GM06990 (cell line): ENCODE results near the gene APOL2.
"Not testable (repeated sequence)": the region's sequence is repeated elsewhere in the genome, so short reads cannot be mapped to it uniquely, and the experiment has no call there.

Experiments used
- DNase-seq: peaks from one replicate; pipeline ENCODE4 v3.0.0-alpha.2; 2011; ENCODE audit not compliant: insufficient read length; ENCODE audit errors: extremely low read depth
- H3K27me3 ChIP-seq: replicated peaks from 2 replicates; pipeline ENCODE4 v1.6.0; 2011; ENCODE audit warnings: low read length; ENCODE audit not compliant: control insufficient read depth, insufficient read depth
- H3K36me3 ChIP-seq: 2 replicates; pipeline ENCODE4 v1.5.1; 2011; ENCODE audit warnings: low read length; ENCODE audit not compliant: control insufficient read depth, insufficient read depth
- H3K4me3 ChIP-seq: replicated peaks from 2 replicates; pipeline ENCODE4 v1.5.1; 2011; ENCODE audit warnings: low read depth, mild to moderate bottlenecking, control low read depth, low read length
- TF ChIP-seq, protein P1 (sequence below): IDR thresholded peaks from 2 replicates; pipeline ENCODE4 v1.5.1; 2011; ENCODE audit warnings: low read length, control low read depth, mild to moderate bottlenecking, inconsistent platforms; ENCODE audit not compliant: insufficient read depth, poor library complexity, severe bottlenecking

The APOL2 gene

DNA sequence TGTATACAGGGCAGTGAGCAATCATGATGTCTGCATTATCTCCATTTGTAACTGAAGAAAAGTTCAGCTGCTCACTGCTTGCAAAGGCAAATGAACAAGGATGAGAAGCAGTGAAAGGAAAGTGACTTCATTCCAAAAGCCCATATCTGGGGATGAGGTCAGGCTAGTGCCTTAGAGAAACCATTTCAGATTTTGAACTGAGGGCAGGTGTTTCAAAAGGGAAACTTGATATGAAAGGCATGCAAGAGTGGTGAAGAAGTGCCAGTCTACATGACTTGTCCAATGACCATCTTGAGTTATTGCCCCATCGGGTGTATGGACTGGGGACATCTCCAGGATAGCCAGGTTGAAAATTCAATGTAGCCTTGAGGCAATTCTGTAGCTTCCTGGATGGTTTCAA lies 30.4 kb downstream of the APOL2 start:
- no peaks in the 10 kb centered on the region for H3K27me3 ChIP-seq
- no peaks in the 10 kb centered on the region for H3K36me3 ChIP-seq
- no peak overlapping the region for H3K4me3 ChIP-seq
- TF ChIP-seq, protein P1, sequence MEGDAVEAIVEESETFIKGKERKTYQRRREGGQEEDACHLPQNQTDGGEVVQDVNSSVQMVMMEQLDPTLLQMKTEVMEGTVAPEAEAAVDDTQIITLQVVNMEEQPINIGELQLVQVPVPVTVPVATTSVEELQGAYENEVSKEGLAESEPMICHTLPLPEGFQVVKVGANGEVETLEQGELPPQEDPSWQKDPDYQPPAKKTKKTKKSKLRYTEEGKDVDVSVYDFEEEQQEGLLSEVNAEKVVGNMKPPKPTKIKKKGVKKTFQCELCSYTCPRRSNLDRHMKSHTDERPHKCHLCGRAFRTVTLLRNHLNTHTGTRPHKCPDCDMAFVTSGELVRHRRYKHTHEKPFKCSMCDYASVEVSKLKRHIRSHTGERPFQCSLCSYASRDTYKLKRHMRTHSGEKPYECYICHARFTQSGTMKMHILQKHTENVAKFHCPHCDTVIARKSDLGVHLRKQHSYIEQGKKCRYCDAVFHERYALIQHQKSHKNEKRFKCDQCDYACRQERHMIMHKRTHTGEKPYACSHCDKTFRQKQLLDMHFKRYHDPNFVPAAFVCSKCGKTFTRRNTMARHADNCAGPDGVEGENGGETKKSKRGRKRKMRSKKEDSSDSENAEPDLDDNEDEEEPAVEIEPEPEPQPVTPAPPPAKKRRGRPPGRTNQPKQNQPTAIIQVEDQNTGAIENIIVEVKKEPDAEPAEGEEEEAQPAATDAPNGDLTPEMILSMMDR = no peak
- no peak for DNase-seq

DNA sequence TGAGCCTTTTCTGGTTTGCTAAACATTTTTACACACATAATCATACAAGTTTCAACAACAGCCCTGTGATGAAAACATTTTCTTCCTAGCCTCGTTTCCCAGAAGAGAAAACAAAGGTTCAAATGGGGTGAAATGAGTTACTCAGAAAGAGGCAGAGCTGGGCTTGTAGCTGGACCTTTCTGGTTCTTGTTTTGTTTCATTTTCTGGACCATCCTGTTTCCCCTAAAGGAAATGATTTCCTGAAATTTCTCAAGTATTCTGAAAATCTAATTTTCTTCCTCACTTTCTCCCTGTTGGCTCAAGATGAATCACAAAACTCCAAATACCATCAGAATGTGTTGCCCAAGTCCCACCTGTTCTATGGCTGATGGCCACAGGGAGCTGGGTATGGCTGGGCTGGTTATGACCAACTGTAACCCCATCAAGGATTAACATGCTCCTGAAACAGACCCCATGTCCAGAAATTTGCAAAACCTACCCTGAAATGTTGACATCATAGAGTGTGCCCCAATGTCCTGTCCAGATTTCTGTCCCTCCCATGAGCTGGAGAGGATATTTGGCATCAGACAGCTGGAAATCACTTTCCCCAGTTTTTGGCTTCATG lies 31.1 kb downstream of the APOL2 start:
- no peak for DNase-seq
- Histone ChIP-seq H3K36me3 (no peaks in the 10 kb centered on the region), H3K4me3 (no peak overlapping the region), H3K27me3 (no peaks in the 10 kb centered on the region)
- TF ChIP-seq, protein P1 = no peak

DNA sequence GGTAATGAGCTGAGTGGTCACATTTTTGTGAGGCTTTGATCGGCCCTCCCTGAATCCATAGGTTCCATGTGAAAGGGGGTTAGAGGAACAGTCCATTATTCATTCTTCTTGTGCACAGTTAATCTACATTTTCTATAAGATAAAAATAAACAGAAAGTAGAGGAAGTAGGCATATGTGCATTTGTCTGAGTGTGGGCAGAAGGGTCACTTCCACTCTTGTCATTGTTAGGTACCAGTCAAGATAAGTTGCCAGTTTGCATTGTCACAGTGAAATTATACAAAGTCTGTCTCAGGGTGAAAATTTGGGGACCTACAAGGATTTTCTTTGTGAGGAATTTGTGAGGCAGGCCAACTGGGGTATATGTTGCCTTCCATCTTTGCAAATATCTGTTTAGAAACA lies 33.1 kb downstream of the APOL2 start:
- no peak for DNase-seq
- no peaks in the 10 kb centered on the region for H3K27me3 ChIP-seq
- no peak overlapping the region for H3K4me3 ChIP-seq
- TF ChIP-seq, protein P1 = no peak
- no peaks in the 10 kb centered on the region for H3K36me3 ChIP-seq

DNA sequence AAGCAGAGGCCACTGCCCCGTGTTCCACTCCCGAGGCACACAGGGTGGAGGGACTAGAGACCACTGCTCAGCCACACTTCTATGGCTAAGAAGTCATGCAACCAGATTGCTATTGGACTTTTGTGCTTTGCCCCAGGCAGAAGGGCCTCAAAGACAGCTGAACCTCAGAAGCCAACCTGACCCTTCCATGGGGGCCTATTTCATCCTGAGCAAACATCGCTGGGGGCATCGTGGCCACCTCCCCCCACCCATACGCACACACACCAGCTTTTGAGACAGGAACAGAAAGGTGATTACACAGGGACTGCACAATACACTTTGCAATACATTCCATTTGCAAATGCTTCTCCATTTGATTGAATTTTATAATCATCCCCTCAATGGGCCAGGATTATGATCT lies 33.8 kb downstream of the APOL2 start:
- H3K36me3 ChIP-seq, H3K27me3 ChIP-seq, H3K4me3 ChIP-seq, DNase-seq: not testable (repeated sequence)

DNA sequence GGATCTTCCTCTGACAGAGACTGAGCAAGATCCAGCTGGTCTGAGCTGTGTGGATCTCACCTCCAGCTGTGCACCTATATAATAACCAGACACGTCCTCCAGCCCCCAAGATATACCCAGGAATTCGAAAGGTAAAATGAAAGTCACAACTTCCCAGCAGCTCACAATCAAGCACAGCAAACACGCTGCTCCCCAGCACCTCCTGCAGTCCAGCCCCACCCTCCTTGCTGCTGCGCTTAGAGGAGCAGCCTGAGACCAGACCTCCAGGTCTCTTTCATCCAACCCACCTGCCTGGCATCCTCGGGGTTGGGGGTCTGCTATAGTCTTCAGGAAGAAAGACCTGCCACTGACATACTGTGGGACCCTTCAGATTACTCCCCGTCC lies 34.7 kb downstream of the APOL2 start:
- H3K36me3 ChIP-seq = no peaks in the 10 kb centered on the region
- no peak for DNase-seq
- no peaks in the 10 kb centered on the region for H3K27me3 ChIP-seq
- TF ChIP-seq, protein P1 = no peak
- H3K4me3 ChIP-seq = no peak overlapping the region

DNA sequence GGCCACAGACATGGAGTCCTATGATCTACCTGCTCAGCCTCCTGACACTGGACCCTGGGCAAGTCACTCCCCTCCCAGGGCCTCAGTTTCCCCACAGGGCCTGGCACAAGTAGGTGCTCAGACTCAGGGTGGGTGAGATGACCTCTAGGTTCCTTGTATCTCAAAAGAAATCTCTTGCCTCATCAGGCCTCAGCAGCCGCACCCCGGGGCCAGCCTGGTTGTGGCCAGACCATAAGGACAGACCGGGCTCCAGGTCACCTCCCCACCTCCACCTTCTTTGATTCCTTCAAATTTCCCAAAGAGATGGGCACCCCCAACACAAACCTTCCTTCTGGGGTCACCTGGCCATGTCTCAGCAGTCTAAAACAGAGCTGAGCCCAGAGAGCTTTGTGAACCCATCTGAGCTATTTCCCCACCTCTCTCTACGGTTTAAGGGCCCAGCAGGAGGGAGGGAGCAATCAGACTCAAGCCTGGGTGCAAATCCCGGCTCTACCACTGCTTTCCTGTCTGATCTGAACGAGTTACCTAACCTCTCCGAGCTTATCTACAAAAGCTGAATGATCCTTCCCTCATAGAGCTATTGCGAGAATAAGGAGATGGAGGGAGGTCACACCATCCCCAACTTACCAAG lies 35.2 kb downstream of the APOL2 start:
- DNase-seq = no peak
- Histone ChIP-seq H3K4me3 (no peak overlapping the region), H3K36me3 (no peaks in the 10 kb centered on the region), H3K27me3 (no peaks in the 10 kb centered on the region)
- TF ChIP-seq, protein P1 = no peak

DNA sequence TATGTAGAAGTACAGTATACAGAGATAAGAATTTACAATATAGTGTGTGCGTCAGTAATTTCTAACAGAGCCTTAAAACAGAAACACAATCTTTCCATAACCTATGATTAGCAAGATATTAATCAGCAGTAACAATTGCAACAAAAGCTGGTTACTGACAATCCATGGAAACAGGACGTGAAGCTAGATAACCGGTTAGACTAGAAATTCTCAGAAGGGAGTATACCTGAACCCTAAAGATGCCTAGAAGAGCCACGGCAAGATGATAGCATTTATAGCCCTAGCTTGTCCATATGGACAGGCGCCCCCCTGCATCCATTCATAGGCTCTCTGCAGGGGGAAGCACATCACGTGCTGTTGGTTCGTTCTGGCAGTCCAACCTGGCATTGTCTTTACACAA lies 35.9 kb downstream of the APOL2 start:
- not testable (repeated sequence) for DNase-seq

DNA sequence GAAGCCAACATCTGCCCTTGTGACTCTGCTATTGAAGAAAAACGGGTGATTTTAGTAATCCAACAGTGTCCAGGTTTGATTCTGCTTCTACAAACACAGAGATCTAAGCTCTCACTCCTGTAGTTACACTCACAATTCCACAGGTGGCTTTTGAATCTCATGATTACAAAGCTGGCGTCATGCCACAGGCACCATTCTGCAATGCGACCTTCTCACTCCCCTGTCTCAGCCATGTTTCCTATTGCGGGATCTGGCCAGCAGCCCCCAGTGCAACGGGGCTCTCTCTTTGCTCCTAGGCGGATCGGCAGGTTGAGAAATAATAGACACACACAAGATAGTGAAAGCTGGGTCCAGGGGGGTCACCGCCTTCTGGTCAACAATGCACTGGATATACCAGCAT lies 36.4 kb downstream of the APOL2 start:
- not testable (repeated sequence) for DNase-seq, H3K27me3 ChIP-seq, H3K4me3 ChIP-seq, H3K36me3 ChIP-seq

More for the DNA sequence above, 35.9 kb downstream of the APOL2 start:
- H3K4me3 ChIP-seq, H3K27me3 ChIP-seq, H3K36me3 ChIP-seq: not testable (repeated sequence)
